GM21619 (cell line): ENCODE results near the gene ORM2.

Source experiments
- ATAC-seq: cut with Tn5 transposase; IDR thresholded peaks from one replicate; pipeline ENCODE4 v1.9.1; 2021; ENCODE audit not compliant: unreplicated experiment

Gene ORM2

GRCh38 chr9:114348261-114348905, 18.7 kb downstream of the ORM2 start:
- ATAC-seq: no peak

DNA sequence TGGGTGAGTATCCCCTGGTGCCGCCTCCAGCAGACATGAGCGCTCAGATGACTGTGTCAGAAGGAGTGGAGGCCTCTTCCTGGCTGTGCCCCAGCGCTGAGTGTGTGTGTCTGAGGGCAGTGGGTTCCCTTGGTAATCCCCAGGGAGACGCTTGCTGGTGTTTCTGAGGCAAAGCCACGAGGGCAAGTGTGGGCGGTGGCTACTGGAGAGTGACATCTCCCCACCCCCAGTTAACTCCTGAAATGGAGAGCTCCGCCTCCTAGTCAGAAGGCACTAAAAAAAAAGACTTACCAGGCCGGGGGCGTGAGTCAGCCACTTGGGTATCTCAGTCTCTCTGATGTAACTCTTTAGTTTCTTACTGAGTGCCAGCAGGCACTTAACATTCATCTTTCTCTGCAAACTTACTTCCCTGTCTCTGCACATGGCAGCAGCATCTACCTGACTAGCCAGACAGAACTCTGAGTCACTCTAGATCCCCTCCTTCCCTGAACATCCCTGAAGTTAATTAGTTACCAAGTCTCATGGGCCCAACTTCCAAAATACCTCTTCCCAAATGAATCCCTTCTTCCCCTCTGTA, 19.3 kb downstream of the ORM2 start:
- ATAC-seq: peak; percentile 89

DNA sequence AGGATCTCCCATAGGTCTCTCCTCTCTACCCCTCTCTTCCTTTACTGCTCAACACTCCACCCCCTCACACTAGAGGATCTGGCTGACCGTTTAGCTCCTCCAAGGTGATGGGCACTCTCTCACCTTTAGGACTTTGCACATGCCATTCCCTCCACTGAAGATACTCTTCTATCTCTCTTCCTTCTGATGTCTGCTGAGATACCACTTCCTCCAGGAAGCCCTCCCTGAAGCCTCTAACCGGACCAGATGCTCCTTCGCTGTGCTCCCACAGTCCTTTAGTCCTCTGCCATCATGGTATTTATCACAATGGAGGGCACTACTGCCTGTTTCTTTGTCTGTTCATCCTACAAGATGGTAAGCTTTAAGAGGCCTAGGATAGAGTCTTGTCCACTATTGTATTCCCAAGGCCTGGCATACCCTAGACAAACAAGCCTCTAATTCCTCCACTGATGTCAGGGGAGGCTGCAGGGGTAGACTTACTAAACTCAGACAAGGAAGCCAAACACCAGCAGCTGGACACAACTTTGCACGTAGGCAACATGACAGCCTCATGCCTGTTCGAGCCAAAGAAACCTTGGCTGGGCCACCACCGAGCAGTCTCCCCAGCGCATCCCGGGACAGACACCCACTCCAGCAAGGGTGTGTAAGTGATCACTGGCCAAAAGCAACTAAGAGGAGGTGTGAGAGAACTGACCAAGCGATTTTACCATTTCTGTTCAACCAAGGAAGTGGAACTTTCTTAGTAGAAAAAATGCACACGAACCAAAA, 20.2 kb downstream of the ORM2 start:
- ATAC-seq: no peak

- ATAC-seq: no peak
These were observed 21.1 kb downstream of the ORM2 start for GRCh38 chr9:114350636-114351401.

GRCh38 chr9:114351932-114352331, 22.3 kb downstream of the ORM2 start:
- ATAC-seq: no peak

DNA sequence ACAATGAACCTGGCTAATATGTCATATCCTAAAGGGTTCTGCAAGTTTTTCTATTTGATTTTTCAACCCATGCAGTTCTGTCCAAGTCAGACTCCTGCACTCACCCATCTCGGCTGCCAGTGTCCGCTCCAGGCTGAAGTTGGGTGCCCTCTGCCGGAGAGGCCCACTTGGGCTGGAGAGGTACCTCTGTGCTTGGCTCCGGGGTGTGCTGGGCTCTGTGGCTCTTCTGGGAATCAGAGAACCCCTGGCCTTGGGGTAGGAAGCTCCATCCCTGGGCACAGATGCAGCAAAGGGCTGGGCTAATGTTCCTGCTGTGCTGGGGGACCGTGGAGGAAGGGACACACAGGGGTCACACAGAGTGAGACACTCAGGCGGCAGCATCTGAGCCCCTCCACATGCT, 26.2 kb downstream of the ORM2 start:
- ATAC-seq: no peak

DNA sequence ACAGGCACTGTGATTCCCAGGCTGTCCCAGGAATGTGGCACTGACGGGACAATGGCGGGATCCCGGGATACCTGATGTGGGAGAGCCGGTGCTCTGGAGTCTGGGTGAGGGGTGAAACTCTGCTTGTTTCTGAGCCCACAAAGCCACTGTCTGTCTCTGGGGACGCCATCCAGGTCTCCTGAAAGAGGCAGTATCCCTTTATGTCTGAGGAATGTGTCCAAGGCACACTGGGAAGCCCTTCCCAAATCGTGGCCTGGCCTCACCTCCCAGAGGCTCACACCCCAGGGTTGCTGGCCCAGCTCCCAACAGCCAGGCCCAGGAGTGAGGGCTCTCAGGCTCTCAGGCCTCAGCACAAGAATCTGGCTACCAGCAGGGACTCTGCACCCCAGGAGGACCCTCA, 27.1 kb downstream of the ORM2 start:
- no peak for ATAC-seq

GRCh38 chr9:114357360-114357759, 27.7 kb downstream of the ORM2 start:
- no peak for ATAC-seq

GRCh38 chr9:114357911-114358328, 28.3 kb downstream of the ORM2 start:
- no peak for ATAC-seq

DNA sequence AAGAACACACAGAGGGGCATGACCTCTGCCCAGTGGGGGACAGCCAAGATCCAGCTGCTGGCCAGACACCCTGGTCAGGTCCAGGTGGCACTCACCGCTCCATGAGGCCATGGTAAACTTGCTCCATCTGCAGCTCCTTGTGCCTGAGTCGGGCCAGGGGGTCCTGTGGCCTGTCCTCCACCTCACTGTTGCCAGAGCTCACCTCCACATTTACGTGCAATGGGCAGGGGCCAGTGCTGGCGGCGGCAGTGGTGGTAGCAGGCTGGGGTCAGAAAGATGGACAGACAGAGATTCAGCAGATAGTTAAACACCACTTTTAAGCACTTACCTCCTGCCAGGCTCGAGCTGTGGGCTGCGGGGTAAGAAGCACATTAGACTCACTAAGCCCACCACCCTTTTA, 30.1 kb downstream of the ORM2 start:
- no peak for ATAC-seq

- ATAC-seq: no peak
These were observed 31.9 kb downstream of the ORM2 start for GRCh38 chr9:114361542-114361941.

DNA sequence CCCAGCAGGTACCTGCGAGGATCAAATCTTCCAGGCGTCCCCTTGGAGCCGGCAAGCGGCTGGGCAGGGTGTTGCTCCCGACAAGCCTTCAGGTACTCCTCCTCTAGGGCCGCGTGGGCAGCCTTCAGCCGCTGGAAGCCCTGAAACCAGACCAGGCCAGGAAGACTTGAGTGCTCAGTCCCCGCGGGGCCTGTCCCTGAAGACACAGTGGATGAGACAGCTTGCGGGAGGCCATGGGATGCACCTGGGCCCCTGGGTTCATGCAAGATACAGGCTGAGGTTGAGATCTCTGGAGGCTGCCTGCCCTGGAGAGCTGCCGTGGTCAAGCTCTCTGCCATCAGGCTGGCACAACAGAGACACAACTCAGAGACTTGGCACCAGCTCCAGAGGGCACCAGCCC, 32.7 kb downstream of the ORM2 start:
- ATAC-seq: no peak

DNA sequence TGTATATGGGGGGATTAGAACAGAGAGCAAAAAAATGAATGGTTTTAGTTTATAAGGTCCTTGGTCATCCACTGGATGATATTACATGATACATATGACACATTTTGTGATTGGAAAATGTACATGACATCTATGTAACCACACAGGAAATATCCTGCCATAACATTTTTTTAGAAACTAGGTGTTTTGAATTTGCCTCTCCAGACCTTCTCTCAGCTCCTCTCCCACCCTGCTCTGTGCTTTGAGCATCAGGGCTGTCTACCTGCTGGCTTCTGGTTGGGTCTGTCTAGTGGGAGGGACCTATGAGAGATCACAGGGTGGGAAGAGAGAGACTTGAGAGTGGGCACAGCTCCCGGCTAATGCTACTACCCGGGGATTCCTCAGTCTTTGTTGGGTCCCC, 33.8 kb downstream of the ORM2 start:
- no peak for ATAC-seq

DNA sequence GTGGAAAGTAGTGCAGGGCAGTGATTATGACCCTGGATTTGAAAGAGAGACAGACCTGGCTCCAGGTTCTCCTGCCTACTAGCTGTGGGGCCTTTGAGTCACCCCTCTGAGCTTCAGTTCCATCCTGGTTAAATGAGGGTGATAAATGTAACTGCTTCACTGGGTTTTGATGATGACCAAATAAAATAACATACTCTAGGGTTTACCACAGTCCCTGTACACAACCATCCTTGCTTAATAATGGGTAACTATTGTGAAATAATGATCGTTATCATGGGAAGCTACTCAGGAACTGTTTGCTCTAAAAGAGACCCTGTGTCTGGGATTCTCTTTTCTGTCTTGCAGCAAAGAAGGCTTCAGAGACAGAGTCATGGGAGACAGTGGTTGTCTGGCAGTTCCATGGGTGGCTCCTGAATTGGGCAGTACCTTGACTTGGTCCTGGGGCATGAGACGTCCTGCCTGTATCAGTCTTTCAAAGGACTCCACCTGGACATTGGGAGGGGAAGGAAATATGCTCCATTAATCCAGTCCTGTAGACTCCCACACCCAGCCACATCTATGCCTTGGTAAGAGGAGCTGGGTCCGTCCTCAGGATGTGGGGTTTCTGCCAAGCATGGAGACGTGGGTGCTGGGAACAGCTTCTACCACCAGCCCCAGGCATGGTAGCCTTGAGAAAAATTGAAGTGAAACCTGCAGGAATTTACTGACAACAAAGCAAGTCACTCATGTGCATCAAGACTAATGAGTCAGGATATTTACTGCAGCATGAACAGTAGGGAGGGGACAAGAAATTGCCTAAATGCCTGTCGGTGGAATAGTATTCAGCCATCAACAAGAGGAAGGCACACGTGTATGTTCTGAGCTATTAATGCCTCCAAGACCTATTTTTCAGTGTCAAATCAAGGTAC, 34.7 kb downstream of the ORM2 start:
- ATAC-seq: no peak

- ATAC-seq: no peak
These were observed 35.5 kb downstream of the ORM2 start for GRCh38 chr9:114365194-114365593.

DNA sequence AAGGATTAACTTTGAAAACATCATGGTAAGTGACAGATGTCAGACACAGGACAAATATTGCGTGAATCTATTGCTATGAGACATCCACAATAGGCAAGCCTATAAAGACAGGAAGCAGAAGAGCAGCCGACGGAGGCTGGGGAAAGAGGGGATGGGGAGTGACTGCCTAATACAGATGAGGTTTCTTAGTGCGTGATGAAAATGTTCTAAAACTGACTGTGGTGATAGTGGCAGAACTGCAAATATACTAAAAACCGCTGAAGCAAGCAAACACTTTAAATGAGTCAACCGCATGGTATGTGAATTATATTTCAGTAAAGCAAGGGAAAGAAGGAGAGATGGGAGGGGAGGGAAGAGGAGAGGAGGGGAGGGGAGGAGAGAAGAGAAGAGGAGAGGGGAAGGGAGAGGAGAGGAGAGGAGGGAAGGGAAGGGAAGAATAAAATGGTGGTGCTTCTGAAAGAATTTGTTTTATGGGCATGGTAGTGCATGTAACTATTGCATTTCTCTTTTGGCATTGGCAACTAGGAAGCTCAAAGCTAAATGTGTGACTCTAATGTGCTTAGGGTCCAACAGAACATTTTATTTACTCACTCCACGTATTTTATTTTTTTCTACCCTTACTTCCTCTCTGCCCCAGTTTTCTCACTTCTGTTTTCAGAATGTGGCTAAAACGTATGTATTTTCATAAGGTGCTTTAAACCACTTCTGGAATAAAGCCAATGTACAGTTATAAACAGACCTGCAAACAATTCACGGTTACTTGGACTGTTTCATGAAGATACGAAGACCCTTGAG, 36.9 kb downstream of the ORM2 start:
- peak; percentile 37 for ATAC-seq

DNA sequence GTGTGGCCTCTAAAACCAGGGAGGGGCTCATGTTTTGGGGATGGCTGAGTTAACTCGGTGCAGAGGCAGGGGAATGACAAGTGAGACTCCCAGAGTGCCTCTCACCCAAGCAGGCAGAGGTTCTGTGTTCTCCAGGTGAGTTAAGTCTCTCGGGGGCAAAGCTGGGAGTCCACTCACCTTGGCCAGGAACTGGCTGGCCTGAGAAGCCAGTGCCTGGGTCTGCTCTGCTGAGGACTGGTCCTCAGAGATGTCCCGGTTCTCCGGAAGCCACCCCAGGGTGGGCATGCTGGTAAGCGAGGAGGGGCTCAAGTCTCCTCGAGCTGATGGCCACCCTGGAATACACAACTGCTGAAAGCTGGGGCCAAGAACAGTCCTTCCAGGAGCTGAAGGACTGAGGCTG, 37.7 kb downstream of the ORM2 start:
- ATAC-seq: no peak

GRCh38 chr9:114367772-114368569, 38.3 kb downstream of the ORM2 start:
- no peak for ATAC-seq
